Keratinocyte (primary cell): ENCODE results near the gene TPRN.

Source experiments
- CTCF ChIP-seq, 3 experiments: IDR thresholded peaks in 1 of 3; conservative IDR thresholded peaks in 1 of 3; optimal IDR thresholded peaks in 1 of 3; 2 replicates in 2 of 3; 3 replicates in 1 of 3; pipeline versions ENCODE3 to v1.5.1; 2011; ENCODE audit warnings: low read length in 3 of 3, mild to moderate bottlenecking in 3 of 3, moderate library complexity in 2 of 3, control low read depth in 1 of 3, inconsistent platforms in 1 of 3; ENCODE audit not compliant: insufficient read depth in 2 of 3; ENCODE audit errors: extremely low read depth in 1 of 3
- EZH2 ChIP-seq: IDR thresholded peaks from one replicate; pipeline ENCODE4 v1.6.1; 2012; ENCODE audit warnings: inconsistent platforms, mild to moderate bottlenecking, low read length, moderate library complexity

- TF ChIP-seq CTCF (optimal IDR thresholded peaks at IDR 0.05 in 1 of 3, IDR thresholded peaks at IDR 0.05 in 1 of 3, conservative IDR thresholded peaks at IDR 0.05 in 1 of 3; ENCODE audit: extremely low read depth in 1 of 3, insufficient read depth in 2 of 3, low read length in 3 of 3) (no peak), EZH2 (no peak)
Measured at GRCh38 chr9:137230705-137231371, 30.3 kb upstream of the TPRN start, which contains the start of gene SLC34A3.
